Measurements from ENCODE around the gene SURF1. TPM values are rescaled to one million over a fixed set of nuclear protein-coding genes. Genes with fewer than 3 reads are reported as not detected.

SURF1 gene
- total and polyA plus RNA-seq, 10 of the 15 experiments (the other 5 are each of a cell fraction or from before 2014, with no cell fraction given), result 17.9 to 46.4 (median 29.6) TPM

DNA sequence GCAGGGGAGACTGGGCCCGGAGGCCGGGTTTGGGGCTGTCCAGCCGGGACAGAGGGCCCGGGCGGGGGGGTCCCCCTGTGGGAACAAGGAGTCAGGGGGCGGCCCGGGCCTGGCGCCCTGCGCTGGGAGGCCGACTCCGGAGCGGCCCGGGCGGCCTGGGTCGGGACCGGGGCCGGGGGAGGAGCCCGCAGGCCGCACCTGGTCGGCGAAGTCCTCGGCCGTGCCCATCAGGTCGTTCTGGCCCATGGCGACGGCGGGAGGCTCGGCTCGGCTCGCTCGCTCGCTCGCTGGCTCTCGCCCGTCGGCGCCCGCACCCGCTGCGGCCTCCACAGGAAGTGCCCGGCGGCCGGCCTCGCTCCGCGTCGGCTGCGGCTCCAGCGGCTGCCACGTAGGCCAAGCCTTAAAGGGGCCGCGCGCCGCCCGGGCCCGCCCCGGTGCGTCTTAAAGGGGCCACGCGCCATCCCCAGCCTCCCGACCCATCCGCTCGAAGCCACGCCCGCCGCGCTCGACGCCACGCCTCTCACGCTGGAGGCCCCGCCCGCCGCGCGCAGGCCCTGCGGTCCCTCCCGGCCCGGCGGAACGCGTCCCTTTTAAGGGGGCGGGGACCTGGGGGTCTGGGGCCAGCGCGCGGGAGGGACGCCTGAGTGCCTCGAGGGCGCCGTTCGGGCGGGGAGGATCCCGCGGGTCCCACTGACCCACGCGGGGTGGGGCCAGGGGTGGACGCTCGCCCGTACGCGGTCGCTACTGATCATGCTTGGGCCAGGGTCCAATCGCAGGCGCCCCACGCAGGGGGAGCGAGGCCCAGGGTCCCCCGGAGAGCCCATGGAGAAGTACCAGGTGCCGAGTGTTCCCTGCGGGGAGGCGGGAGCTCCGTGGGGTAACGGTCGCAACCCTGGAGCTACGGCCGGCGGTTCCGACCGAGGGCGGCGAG, 19.7 kb upstream of the SURF1 start, which contains the start of the genes STKLD1 and SURF4 (continued):
- no peak for TF ChIP-seq JUND (IDR thresholded peaks at IDR 0.05; ENCODE audit: low read depth, low read length)
- TF ChIP-seq, protein P1, sequence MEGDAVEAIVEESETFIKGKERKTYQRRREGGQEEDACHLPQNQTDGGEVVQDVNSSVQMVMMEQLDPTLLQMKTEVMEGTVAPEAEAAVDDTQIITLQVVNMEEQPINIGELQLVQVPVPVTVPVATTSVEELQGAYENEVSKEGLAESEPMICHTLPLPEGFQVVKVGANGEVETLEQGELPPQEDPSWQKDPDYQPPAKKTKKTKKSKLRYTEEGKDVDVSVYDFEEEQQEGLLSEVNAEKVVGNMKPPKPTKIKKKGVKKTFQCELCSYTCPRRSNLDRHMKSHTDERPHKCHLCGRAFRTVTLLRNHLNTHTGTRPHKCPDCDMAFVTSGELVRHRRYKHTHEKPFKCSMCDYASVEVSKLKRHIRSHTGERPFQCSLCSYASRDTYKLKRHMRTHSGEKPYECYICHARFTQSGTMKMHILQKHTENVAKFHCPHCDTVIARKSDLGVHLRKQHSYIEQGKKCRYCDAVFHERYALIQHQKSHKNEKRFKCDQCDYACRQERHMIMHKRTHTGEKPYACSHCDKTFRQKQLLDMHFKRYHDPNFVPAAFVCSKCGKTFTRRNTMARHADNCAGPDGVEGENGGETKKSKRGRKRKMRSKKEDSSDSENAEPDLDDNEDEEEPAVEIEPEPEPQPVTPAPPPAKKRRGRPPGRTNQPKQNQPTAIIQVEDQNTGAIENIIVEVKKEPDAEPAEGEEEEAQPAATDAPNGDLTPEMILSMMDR (IDR thresholded peaks at IDR 0.05 in 2 of 3, conservative IDR thresholded peaks at IDR 0.05 in 1 of 3; ENCODE audit: control insufficient read depth in 2 of 3, extremely low read depth in 1 of 3, insufficient read depth in 1 of 3, low read depth in 3 of 3, low read length in 3 of 3), result no peak
- TF ChIP-seq POLR2AphosphoS5 (IDR thresholded peaks at IDR 0.05; ENCODE audit: low read length), result peak; percentile 83
- peak; percentile 48; the same call in 1 of the 2 replicates for TF ChIP-seq TCF12 (IDR thresholded peaks at IDR 0.05; ENCODE audit: low read depth, low read length)
- TF ChIP-seq NFYB (IDR thresholded peaks at IDR 0.05; ENCODE audit: insufficient read depth, low read depth, low read length), result peak; percentile 73
- no peak for TF ChIP-seq SUZ12 (IDR thresholded peaks at IDR 0.05; ENCODE audit: unreplicated experiment)
- TF ChIP-seq WRNIP1 (IDR thresholded peaks at IDR 0.05; ENCODE audit: borderline replicate concordance, low read depth, low read length), result no peak
- peak; percentile 83 for TF ChIP-seq LARP7 (IDR thresholded peaks at IDR 0.05)
- TF ChIP-seq, protein P2, sequence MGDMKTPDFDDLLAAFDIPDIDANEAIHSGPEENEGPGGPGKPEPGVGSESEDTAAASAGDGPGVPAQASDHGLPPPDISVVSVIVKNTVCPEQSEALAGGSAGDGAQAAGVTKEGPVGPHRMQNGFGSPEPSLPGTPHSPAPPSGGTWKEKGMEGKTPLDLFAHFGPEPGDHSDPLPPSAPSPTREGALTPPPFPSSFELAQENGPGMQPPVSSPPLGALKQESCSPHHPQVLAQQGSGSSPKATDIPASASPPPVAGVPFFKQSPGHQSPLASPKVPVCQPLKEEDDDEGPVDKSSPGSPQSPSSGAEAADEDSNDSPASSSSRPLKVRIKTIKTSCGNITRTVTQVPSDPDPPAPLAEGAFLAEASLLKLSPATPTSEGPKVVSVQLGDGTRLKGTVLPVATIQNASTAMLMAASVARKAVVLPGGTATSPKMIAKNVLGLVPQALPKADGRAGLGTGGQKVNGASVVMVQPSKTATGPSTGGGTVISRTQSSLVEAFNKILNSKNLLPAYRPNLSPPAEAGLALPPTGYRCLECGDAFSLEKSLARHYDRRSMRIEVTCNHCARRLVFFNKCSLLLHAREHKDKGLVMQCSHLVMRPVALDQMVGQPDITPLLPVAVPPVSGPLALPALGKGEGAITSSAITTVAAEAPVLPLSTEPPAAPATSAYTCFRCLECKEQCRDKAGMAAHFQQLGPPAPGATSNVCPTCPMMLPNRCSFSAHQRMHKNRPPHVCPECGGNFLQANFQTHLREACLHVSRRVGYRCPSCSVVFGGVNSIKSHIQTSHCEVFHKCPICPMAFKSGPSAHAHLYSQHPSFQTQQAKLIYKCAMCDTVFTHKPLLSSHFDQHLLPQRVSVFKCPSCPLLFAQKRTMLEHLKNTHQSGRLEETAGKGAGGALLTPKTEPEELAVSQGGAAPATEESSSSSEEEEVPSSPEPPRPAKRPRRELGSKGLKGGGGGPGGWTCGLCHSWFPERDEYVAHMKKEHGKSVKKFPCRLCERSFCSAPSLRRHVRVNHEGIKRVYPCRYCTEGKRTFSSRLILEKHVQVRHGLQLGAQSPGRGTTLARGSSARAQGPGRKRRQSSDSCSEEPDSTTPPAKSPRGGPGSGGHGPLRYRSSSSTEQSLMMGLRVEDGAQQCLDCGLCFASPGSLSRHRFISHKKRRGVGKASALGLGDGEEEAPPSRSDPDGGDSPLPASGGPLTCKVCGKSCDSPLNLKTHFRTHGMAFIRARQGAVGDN (IDR thresholded peaks at IDR 0.05), result peak; percentile 63; the same call in 1 of the 2 replicates
- peak; percentile 79 for TF ChIP-seq SMARCA5 (IDR thresholded peaks at IDR 0.05)
- TF ChIP-seq STAT1 (conservative IDR thresholded peaks at IDR 0.05), result 0 out of 2 replicates have a peak, but pooled peaks have one; percentile 54
- TF ChIP-seq HCFC1 (IDR thresholded peaks at IDR 0.05; ENCODE audit: low read length), result peak; percentile 54
- TF ChIP-seq POLR2AphosphoS2 (IDR thresholded peaks at IDR 0.05; ENCODE audit: low read depth, low read length), result peak; percentile 67; the same call in 1 of the 2 replicates
- TF ChIP-seq, protein P3, sequence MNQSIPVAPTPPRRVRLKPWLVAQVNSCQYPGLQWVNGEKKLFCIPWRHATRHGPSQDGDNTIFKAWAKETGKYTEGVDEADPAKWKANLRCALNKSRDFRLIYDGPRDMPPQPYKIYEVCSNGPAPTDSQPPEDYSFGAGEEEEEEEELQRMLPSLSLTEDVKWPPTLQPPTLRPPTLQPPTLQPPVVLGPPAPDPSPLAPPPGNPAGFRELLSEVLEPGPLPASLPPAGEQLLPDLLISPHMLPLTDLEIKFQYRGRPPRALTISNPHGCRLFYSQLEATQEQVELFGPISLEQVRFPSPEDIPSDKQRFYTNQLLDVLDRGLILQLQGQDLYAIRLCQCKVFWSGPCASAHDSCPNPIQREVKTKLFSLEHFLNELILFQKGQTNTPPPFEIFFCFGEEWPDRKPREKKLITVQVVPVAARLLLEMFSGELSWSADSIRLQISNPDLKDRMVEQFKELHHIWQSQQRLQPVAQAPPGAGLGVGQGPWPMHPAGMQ (IDR thresholded peaks at IDR 0.05; ENCODE audit: borderline replicate concordance), result no peak
- peak; percentile 56 for TF ChIP-seq NR2C1 (IDR thresholded peaks at IDR 0.05)
- TF ChIP-seq PAX8 (IDR thresholded peaks at IDR 0.05), result no peak
- TF ChIP-seq SP1 (IDR thresholded peaks at IDR 0.05; ENCODE audit: low read depth, low read length), result peak; percentile 70
- TF ChIP-seq NBN (IDR thresholded peaks at IDR 0.05), result no peak
- TF ChIP-seq, protein P4, sequence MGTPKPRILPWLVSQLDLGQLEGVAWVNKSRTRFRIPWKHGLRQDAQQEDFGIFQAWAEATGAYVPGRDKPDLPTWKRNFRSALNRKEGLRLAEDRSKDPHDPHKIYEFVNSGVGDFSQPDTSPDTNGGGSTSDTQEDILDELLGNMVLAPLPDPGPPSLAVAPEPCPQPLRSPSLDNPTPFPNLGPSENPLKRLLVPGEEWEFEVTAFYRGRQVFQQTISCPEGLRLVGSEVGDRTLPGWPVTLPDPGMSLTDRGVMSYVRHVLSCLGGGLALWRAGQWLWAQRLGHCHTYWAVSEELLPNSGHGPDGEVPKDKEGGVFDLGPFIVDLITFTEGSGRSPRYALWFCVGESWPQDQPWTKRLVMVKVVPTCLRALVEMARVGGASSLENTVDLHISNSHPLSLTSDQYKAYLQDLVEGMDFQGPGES (IDR thresholded peaks at IDR 0.05), result no peak
- peak; percentile 68; the same call in 1 of the 2 replicates for TF ChIP-seq CREB1 (IDR thresholded peaks at IDR 0.05; ENCODE audit: low read depth)
- TF ChIP-seq RAD21 (IDR thresholded peaks at IDR 0.05; ENCODE audit: insufficient read depth, low read depth, low read length), result no peak
- peak; percentile 97 for TF ChIP-seq POLR2A (IDR thresholded peaks at IDR 0.05; ENCODE audit: low read depth, low read length)
- TF ChIP-seq HDAC2 (IDR thresholded peaks at IDR 0.05), result no peak
- TF ChIP-seq BACH1 (IDR thresholded peaks at IDR 0.05; ENCODE audit: borderline replicate concordance), result peak; percentile 81; the same call in 1 of the 2 replicates
